Uterus (tissue), 2 donors: ENCODE results near the gene TEX261.

Experiments used
- POLR2A ChIP-seq, 2 donors: fragments of 450-650 bp; IDR thresholded peaks; one replicate each; pipeline ENCODE4 v1.6.1; 2016; ENCODE audit warnings: antibody characterized with exemption in 2 of 2, mild to moderate bottlenecking in 1 of 2, moderate library complexity in 1 of 2
- TF ChIP-seq, protein P1 (sequence below), 4 experiments: fragments of 200-600 bp in 2 of 4; fragments of 450-650 bp in 2 of 4; sonication (generic) in 2 of 4; IDR thresholded peaks; one replicate each; pipeline ENCODE4 v1.5.1; 2016 to 2019; ENCODE audit warnings: antibody characterized with exemption in 4 of 4, mild to moderate bottlenecking in 2 of 4, moderate library complexity in 1 of 4

- TF ChIP-seq POLR2A (IDR thresholded peaks at IDR 0.05), result no peak
- TF ChIP-seq, protein P1, sequence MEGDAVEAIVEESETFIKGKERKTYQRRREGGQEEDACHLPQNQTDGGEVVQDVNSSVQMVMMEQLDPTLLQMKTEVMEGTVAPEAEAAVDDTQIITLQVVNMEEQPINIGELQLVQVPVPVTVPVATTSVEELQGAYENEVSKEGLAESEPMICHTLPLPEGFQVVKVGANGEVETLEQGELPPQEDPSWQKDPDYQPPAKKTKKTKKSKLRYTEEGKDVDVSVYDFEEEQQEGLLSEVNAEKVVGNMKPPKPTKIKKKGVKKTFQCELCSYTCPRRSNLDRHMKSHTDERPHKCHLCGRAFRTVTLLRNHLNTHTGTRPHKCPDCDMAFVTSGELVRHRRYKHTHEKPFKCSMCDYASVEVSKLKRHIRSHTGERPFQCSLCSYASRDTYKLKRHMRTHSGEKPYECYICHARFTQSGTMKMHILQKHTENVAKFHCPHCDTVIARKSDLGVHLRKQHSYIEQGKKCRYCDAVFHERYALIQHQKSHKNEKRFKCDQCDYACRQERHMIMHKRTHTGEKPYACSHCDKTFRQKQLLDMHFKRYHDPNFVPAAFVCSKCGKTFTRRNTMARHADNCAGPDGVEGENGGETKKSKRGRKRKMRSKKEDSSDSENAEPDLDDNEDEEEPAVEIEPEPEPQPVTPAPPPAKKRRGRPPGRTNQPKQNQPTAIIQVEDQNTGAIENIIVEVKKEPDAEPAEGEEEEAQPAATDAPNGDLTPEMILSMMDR (IDR thresholded peaks at IDR 0.05), result no peak
These were observed 58.3 kb downstream of the TEX261 start for GRCh38 chr2:70936165-70936978.
